Glomerular visceral epithelial cell (primary cell): Measurements from ENCODE around the gene ZNF367.
"Not testable (repeated sequence)": the region's sequence is repeated elsewhere in the genome, so short reads cannot be mapped to it uniquely, and the experiment has no call there.

ENCODE experiments used
- DNase-seq: peaks from one replicate; pipeline ENCODE4 v3.0.0-alpha.2; 2016; ENCODE audit errors: extremely low spot score

The ZNF367 gene

GRCh38 chr9:96363175-96363967 lies 54.8 kb downstream of the ZNF367 start:
- no peak for DNase-seq

DNA sequence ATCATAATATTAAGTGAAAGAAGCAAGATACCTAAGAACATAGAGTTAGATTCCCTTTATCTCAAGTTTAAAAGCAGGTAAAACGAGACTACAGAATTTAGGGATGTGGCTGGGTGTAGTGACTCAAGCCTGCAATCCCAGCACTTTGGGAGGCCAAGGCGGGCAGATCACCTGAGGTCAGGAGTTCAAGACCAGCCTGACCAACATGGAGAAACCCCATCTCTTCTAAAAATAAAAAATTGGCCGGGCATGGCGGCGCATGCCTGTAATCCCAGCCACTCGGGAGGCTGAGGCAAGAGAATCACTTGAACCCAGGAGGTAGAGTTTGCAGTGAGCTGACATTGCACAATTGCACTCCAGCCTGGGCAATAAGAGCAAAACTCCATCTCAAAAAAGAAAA lies 56.1 kb downstream of the ZNF367 start:
- not testable (repeated sequence) for DNase-seq

- no peak for DNase-seq
Measured at GRCh38 chr9:96361668-96362067, 56.5 kb downstream of the ZNF367 start.

DNA sequence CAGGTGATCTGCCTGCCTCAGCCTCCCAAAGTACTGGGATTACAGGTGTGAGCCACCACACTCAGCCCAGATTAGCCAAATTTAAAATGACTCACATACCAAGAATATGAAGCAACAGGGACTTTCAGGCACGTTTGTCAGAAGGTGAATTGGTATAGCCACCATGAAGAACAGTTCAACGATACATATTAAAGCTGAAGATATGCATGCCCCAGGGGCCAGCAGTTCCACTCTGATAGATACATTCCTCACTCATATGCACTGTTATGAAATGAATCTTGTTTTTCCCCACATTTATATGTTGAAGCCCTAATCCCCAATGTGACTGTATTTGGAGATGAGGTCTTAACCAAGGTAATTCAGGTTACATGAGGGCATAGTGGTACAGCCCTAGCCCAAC lies 57.2 kb downstream of the ZNF367 start:
- DNase-seq = no peak

GRCh38 chr9:96360523-96360922 lies 57.6 kb downstream of the ZNF367 start:
- not testable (repeated sequence) for DNase-seq

- DNase-seq = no peak
Measured at GRCh38 chr9:96350866-96351265, 67.3 kb downstream of the ZNF367 start.

GRCh38 chr9:96348261-96348660 lies 69.9 kb downstream of the ZNF367 start:
- no peak for DNase-seq

- no peak for DNase-seq
Measured at GRCh38 chr9:96345551-96345950, 72.6 kb downstream of the ZNF367 start.

DNA sequence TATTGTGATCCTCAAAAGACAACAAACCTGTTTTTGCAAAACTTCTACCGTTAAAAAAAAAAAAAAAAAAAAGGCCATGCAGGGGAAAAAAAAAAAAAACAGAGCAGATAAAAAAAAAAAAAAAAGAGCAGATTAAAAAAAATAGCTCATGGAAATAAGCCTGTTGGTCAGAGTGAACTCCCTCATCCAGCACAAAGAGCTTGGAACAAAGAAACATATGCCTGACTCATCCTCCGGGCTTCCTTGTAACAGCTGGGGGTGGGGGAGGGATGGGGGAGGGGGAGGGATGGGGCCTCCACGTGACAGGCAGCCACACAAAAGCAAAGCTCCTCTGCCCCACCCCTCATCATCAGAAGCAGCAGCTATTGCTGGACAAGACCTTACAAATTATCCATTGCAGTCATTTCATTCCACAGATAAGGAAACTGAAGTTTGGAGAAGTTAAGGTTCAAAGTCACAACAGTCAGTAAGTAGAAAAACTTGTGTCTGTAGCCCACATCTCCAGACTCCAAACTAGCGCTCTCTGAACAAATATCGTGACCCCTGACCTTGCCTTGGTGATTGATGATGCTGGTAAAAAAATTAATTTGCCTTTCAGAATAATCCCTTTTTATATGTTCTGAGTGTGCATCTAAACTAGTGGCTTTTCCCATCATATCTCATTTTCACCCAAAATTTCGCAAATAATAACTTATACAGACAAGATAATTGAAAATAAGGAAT lies 73.6 kb downstream of the ZNF367 start:
- DNase-seq = peak; percentile 92

- DNase-seq = no peak
Measured at GRCh38 chr9:96343515-96344360, 74.4 kb downstream of the ZNF367 start.

GRCh38 chr9:96342571-96343245 lies 75.5 kb downstream of the ZNF367 start:
- no peak for DNase-seq

- DNase-seq = no peak
Measured at GRCh38 chr9:96340707-96341106, 77.5 kb downstream of the ZNF367 start.

- no peak for DNase-seq
Measured at GRCh38 chr9:96338299-96338698, 79.9 kb downstream of the ZNF367 start.
